HCT116 (cell line): ENCODE results near the gene NXT1. TPM values are rescaled to one million over a fixed set of nuclear protein-coding genes. Genes with fewer than 3 reads are reported as not detected.

Experiments used
- ATAC-seq: fragments of 200-7000 bp; cut with Tn5 transposase; 2 replicates; pipeline ENCODE4 v1.9.1; 2020; ENCODE audit warnings: mild to moderate bottlenecking, moderate library complexity
- BruUV-seq: library from RNA; stranded (reverse); fragments of 400-500 nt; replicated peaks from 2 replicates; lab custom pipeline; 2021; lab: Mats Ljungman, UMichigan
- CTCF ChIA-PET: fragments of 300-600 bp; sonication (Branson Sonifier 250); formaldehyde crosslinking; loops from one replicate; lab custom pipeline; 2021; ENCODE audit warnings: antibody characterized with exemption; lab: Charles Lee
- POLR2A ChIA-PET: fragments of 300-600, 350-600 bp; sonication (Branson Sonifier 250); formaldehyde crosslinking; loops from one replicate; lab custom pipeline; 2021; ENCODE audit warnings: antibody characterized with exemption; lab: Charles Lee
- RAD21 ChIA-PET, 2 experiments: fragments of 300-600 bp; sonication (Branson Sonifier 250); formaldehyde crosslinking; loops; one replicate each; lab custom pipeline; 2023; ENCODE audit warnings: low total read pairs in 2 of 2; ENCODE audit not compliant: uncharacterized antibody in 2 of 2, unreplicated experiment in 2 of 2, low non-redundant PET in 1 of 2; lab: Charles Lee
- DNase-seq: peaks from one replicate; pipeline ENCODE4 v3.0.0-alpha.2; 2010; ENCODE audit warnings: low read depth, low spot score
- H2AFZ ChIP-seq: fragments of 200-600 bp; shearing (Covaris generic), sonication (generic); 2 replicates; pipeline ENCODE4 v1.6.1; 2017; ENCODE audit warnings: low read depth, mixed run types, mixed read lengths, antibody characterized with exemption, low read length; ENCODE audit not compliant: poor library complexity, severe bottlenecking
- H3K27ac ChIP-seq: 2 replicates; pipeline ENCODE4 v1.5.1; 2012; ENCODE audit warnings: low read depth, low read length
- H3K27me3 ChIP-seq: fragments of 200-600 bp; sonication (generic); 2 replicates; pipeline ENCODE4 v1.6.1; 2016; ENCODE audit warnings: mixed run types, low read length, mixed read lengths; ENCODE audit not compliant: insufficient read depth
- H3K36me3 ChIP-seq, 2 experiments: fragments of 200-500 bp in 1 of 2; fragments of 200-600 bp in 1 of 2; sonication (Bioruptor generic) in 1 of 2; sonication (generic) in 1 of 2; 2 replicates each; pipeline versions ENCODE4 v1.5.1 to v1.6.1; 2014 to 2016; ENCODE audit warnings: low read length in 2 of 2, inconsistent platforms in 1 of 2, mixed read lengths in 1 of 2, mixed run types in 1 of 2; ENCODE audit not compliant: insufficient read depth in 2 of 2, control insufficient read depth in 1 of 2
- H3K4me1 ChIP-seq, 2 experiments: fragments of 200-600 bp in 1 of 2; sonication (generic) in 1 of 2; 2 replicates each; pipeline versions ENCODE4 v1.5.1 to v1.6.1; 2012 to 2017; ENCODE audit warnings: low read length in 2 of 2, inconsistent platforms in 1 of 2, mild to moderate bottlenecking in 1 of 2, mixed read lengths in 1 of 2, mixed run types in 1 of 2, moderate library complexity in 1 of 2; ENCODE audit not compliant: insufficient read depth in 2 of 2, control insufficient read depth in 1 of 2
- H3K4me2 ChIP-seq: fragments of 200-600 bp; sonication (generic); 2 replicates; pipeline ENCODE4 v1.6.1; 2017; ENCODE audit warnings: mixed run types, low read length, mixed read lengths
- H3K4me3 ChIP-seq, 2 experiments: fragments of 200-600 bp in 1 of 2; sonication (generic) in 1 of 2; replicated peaks in 1 of 2; 2 replicates each; pipeline ENCODE4 v1.5.1; 2011 to 2016; ENCODE audit warnings: low read length in 2 of 2, control low read depth in 1 of 2, low read depth in 1 of 2, mild to moderate bottlenecking in 1 of 2, mixed read lengths in 1 of 2, mixed run types in 1 of 2
- H3K79me2 ChIP-seq: fragments of 200-600 bp; sonication (generic); 2 replicates; pipeline ENCODE4 v1.6.1; 2017; ENCODE audit warnings: mild to moderate bottlenecking, mixed run types, low read length, moderate library complexity, mixed read lengths; ENCODE audit not compliant: insufficient read depth
- H3K9ac ChIP-seq: fragments of 200-600 bp; sonication (generic); 2 replicates; pipeline ENCODE4 v1.6.1; 2016; ENCODE audit warnings: low read length, mixed read lengths
- H3K9me2 ChIP-seq: fragments of 200-600 bp; sonication (generic), shearing (Covaris generic); 2 replicates; pipeline ENCODE4 v1.6.1; 2017; ENCODE audit warnings: mixed run types, mild to moderate bottlenecking, moderate library complexity; ENCODE audit not compliant: insufficient read depth
- H3K9me3 ChIP-seq, 2 experiments: fragments of 200-500 bp in 1 of 2; fragments of 200-600 bp in 1 of 2; sonication (Bioruptor generic) in 1 of 2; sonication (generic) in 1 of 2; 2 replicates each; pipeline ENCODE4 v1.6.1; 2014 to 2017; ENCODE audit warnings: low read length in 2 of 2, mixed read lengths in 2 of 2, inconsistent platforms in 1 of 2, low read depth in 1 of 2, mild to moderate bottlenecking in 1 of 2, mixed run types in 1 of 2, moderate library complexity in 1 of 2; ENCODE audit not compliant: control insufficient read depth in 1 of 2, insufficient read depth in 1 of 2
- H4K20me1 ChIP-seq: fragments of 200-600 bp; sonication (generic), shearing (Covaris generic); 2 replicates; pipeline ENCODE4 v1.6.1; 2017; ENCODE audit warnings: mixed run types, mild to moderate bottlenecking, moderate library complexity; ENCODE audit not compliant: insufficient read depth
- CBX3 ChIP-seq: IDR thresholded peaks from 2 replicates; pipeline ENCODE4 v1.6.1; 2012; ENCODE audit warnings: low read depth
- EGR1 ChIP-seq: IDR thresholded peaks from 2 replicates; pipeline ENCODE4 v1.6.1; 2012; ENCODE audit warnings: low read depth
- ELF1 ChIP-seq: IDR thresholded peaks from 2 replicates; pipeline ENCODE4 v1.6.1; 2012; ENCODE audit warnings: low read depth, borderline replicate concordance
- EZH2 ChIP-seq: fragments of 200-600 bp; sonication (generic); IDR thresholded peaks from 2 replicates; pipeline ENCODE4 v1.6.1; 2017; ENCODE audit warnings: antibody characterized with exemption, mixed run types
- EZH2phosphoT487 ChIP-seq: fragments of 200-600 bp; IDR thresholded peaks from 2 replicates; pipeline ENCODE4 v1.6.1; 2018; ENCODE audit warnings: antibody characterized with exemption, borderline replicate concordance
- FOSL1 ChIP-seq: IDR thresholded peaks from 2 replicates; pipeline ENCODE4 v1.6.1; 2012; ENCODE audit warnings: low read depth
- JUND ChIP-seq: IDR thresholded peaks from 2 replicates; pipeline ENCODE4 v1.6.1; 2012
- POLR2A ChIP-seq: IDR thresholded peaks from 2 replicates; pipeline ENCODE4 v1.7.0; 2011; ENCODE audit warnings: borderline replicate concordance; ENCODE audit not compliant: insufficient read depth, insufficient read length; ENCODE audit errors: extremely low read depth
- POLR2AphosphoS5 ChIP-seq: IDR thresholded peaks from 2 replicates; pipeline ENCODE4 v1.6.1; 2011; ENCODE audit warnings: mild to moderate bottlenecking, low read depth, low read length, moderate library complexity
- SP1 ChIP-seq: IDR thresholded peaks from 2 replicates; pipeline ENCODE4 v1.6.1; 2012; ENCODE audit warnings: low read depth
- TCF7L2 ChIP-seq: IDR thresholded peaks from 2 replicates; pipeline ENCODE4 v1.7.0; 2011; ENCODE audit warnings: borderline replicate concordance, inconsistent platforms; ENCODE audit not compliant: insufficient read depth, insufficient read length; ENCODE audit errors: extremely low read depth
- YY1 ChIP-seq: IDR thresholded peaks from 2 replicates; pipeline ENCODE4 v1.6.1; 2011; ENCODE audit warnings: low read length, low read depth, moderate library complexity, mild to moderate bottlenecking; ENCODE audit not compliant: insufficient replicate concordance; ENCODE audit errors: extremely low read depth
- ZFX ChIP-seq: fragments of 450-650 bp; IDR thresholded peaks from 2 replicates; pipeline ENCODE4 v1.6.1; 2017
- ZNF274 ChIP-seq: fragments of 200-500 bp; sonication (Bioruptor generic); IDR thresholded peaks from 2 replicates; pipeline ENCODE4 v1.6.1; 2014; ENCODE audit warnings: mild to moderate bottlenecking, low read depth, low read length, inconsistent platforms
- intact Hi-C: fragments of 100-400 bp; cut with micrococcal nuclease; formaldehyde crosslinking; loops from 2 replicates; pipeline ENCODE4 v1.10.0; 2022
- total RNA-seq: library from RNA; stranded (reverse); gene quantifications from one replicate; pipeline ENCODE4 v1.2.1, GENCODE V29; 2021; ENCODE audit not compliant: unreplicated experiment
- TF ChIP-seq, protein P1 (sequence below): IDR thresholded peaks from 2 replicates; pipeline ENCODE4 v1.6.1; 2012
- TF ChIP-seq, protein P2 (sequence below): IDR thresholded peaks from 2 replicates; pipeline ENCODE4 v1.6.1; 2012; ENCODE audit warnings: low read depth
- TF ChIP-seq, protein P3 (sequence below), 3 experiments: fragments of 200-600 bp in 1 of 3; sonication (generic) in 1 of 3; IDR thresholded peaks in 2 of 3; conservative IDR thresholded peaks in 1 of 3; 2 replicates each; pipeline ENCODE4 v1.5.1; 2012 to 2017; ENCODE audit warnings: low read depth in 2 of 3, low read length in 2 of 3, antibody characterized with exemption in 1 of 3, borderline replicate concordance in 1 of 3, control low read depth in 1 of 3, mild to moderate bottlenecking in 1 of 3, mixed read lengths in 1 of 3, mixed run types in 1 of 3, moderate library complexity in 1 of 3; ENCODE audit not compliant: insufficient read depth in 1 of 3

The NXT1 gene
- total RNA-seq, 1 experiment from 2014 or later, result 29.9 TPM

DNA sequence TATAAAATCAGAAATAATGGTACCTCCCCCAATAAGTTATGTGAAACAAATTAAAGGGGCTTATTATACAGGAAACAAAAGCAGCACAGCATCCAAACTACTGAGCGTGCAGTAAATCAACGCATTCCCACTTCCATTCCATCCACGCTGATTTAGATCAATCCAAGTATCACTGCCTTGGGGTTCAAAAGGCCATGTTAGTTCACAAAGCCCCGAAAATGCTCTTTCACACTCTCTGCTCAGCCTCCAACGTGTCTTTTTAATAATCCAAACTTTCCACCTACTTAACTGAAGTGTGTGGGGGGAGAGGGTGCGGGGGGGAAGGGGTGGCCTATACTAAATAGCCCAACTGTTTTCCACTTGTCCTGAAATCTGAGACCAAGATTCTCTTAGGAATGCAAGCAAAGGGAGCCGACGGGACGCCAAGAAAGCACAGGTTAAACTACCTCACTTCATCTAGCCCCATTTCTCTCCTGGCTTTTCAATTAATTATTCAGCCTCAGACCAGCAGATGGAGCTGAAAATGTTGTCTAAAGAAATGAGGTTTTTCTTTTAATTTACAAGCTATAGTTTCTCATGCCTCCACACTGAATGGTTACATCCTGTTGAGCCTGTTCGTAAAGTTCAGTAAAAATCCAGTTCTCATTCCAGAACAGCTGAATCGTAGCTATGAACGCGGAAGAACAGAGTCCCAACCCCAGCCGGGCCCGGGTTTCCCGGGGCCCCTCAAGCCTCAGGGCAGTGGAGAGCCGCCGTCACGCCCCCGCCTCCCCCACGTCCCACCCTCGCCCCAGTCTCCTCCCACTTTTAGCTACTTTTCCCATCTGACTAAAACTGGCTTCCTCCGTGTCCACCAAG lies 1.0 kb upstream of the NXT1 start:
- Histone ChIP-seq H3K4me2 (peak overlapping the region; percentile 100), H2AFZ (peak overlapping the region; percentile 65), H4K20me1 (peaks cover 6% of the 10 kb centered on the region; the same call in 1 of the 2 replicates), H3K9me3 (no peaks in the 10 kb centered on the region), H3K79me2 (peaks cover 40% of the 10 kb centered on the region), H3K27ac (peak overlapping the region; percentile 99), H3K9ac (peak overlapping the region; percentile 96), H3K36me3 (peaks cover 0 to 12% of the 10 kb centered on the region in 2 experiments; a peak in 1 of 4 replicates), H3K4me3 (peak overlapping the region; percentile 92 to 99), H3K27me3 (no peaks in the 10 kb centered on the region), H3K4me1 (peaks cover 15 to 24% of the 10 kb centered on the region in 2 experiments), H3K9me2 (no peaks in the 10 kb centered on the region)
- CTCF ChIA-PET, result interaction anchor here (0.6 to 3.0 kb wide), 10 partner anchors 8 to 1983 kb away, joined by 3 to 25 read pairs (median 4); no protein-coding TSS in a partner anchor
- DNase-seq (no peak), ATAC-seq (peak; percentile 63)
- RAD21 ChIA-PET, result interaction anchor here in 1 of 2 experiments (1.1 kb wide), 1 partner anchor 9 kb away, joined by 4 read pairs; no protein-coding TSS in a partner anchor
- POLR2A ChIA-PET, result interaction anchor here (0.7 to 1.8 kb wide), 8 partner anchors 9 to 658 kb away, joined by 3 to 24 read pairs (median 4); partner anchors contain the start of gene GZF1
- BruUV-seq, result no TSS peak
- intact Hi-C loops, result loop anchor here (1.0 to 10.0 kb wide), 3 partner anchors 9 to 257 kb away; no protein-coding TSS in a partner anchor
- TF ChIP-seq, protein P1, sequence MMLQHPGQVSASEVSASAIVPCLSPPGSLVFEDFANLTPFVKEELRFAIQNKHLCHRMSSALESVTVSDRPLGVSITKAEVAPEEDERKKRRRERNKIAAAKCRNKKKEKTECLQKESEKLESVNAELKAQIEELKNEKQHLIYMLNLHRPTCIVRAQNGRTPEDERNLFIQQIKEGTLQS, result no peak
- TF ChIP-seq CBX3, result no peak
- TF ChIP-seq TCF7L2, result no peak
- no peak for TF ChIP-seq JUND
- TF ChIP-seq, protein P2, sequence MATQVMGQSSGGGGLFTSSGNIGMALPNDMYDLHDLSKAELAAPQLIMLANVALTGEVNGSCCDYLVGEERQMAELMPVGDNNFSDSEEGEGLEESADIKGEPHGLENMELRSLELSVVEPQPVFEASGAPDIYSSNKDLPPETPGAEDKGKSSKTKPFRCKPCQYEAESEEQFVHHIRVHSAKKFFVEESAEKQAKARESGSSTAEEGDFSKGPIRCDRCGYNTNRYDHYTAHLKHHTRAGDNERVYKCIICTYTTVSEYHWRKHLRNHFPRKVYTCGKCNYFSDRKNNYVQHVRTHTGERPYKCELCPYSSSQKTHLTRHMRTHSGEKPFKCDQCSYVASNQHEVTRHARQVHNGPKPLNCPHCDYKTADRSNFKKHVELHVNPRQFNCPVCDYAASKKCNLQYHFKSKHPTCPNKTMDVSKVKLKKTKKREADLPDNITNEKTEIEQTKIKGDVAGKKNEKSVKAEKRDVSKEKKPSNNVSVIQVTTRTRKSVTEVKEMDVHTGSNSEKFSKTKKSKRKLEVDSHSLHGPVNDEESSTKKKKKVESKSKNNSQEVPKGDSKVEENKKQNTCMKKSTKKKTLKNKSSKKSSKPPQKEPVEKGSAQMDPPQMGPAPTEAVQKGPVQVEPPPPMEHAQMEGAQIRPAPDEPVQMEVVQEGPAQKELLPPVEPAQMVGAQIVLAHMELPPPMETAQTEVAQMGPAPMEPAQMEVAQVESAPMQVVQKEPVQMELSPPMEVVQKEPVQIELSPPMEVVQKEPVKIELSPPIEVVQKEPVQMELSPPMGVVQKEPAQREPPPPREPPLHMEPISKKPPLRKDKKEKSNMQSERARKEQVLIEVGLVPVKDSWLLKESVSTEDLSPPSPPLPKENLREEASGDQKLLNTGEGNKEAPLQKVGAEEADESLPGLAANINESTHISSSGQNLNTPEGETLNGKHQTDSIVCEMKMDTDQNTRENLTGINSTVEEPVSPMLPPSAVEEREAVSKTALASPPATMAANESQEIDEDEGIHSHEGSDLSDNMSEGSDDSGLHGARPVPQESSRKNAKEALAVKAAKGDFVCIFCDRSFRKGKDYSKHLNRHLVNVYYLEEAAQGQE, result no peak
- TF ChIP-seq EZH2phosphoT487, result no peak
- no peak for TF ChIP-seq FOSL1
- no peak for TF ChIP-seq ZFX
- peak; percentile 83 for TF ChIP-seq EGR1
- TF ChIP-seq POLR2A, result no peak
- TF ChIP-seq SP1, result no peak
- TF ChIP-seq ELF1, result no peak
- no peak for TF ChIP-seq POLR2AphosphoS5
- TF ChIP-seq, protein P3, sequence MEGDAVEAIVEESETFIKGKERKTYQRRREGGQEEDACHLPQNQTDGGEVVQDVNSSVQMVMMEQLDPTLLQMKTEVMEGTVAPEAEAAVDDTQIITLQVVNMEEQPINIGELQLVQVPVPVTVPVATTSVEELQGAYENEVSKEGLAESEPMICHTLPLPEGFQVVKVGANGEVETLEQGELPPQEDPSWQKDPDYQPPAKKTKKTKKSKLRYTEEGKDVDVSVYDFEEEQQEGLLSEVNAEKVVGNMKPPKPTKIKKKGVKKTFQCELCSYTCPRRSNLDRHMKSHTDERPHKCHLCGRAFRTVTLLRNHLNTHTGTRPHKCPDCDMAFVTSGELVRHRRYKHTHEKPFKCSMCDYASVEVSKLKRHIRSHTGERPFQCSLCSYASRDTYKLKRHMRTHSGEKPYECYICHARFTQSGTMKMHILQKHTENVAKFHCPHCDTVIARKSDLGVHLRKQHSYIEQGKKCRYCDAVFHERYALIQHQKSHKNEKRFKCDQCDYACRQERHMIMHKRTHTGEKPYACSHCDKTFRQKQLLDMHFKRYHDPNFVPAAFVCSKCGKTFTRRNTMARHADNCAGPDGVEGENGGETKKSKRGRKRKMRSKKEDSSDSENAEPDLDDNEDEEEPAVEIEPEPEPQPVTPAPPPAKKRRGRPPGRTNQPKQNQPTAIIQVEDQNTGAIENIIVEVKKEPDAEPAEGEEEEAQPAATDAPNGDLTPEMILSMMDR (IDR thresholded peaks at IDR 0.05 in 2 of 3, conservative IDR thresholded peaks at IDR 0.05 in 1 of 3; ENCODE audit: borderline replicate concordance in 1 of 3, insufficient read depth in 1 of 3, low read depth in 2 of 3, low read length in 2 of 3), result peak in 2 of 3 experiments; percentile 29 to 50; a peak in 3 of 6 replicates
- no peak for TF ChIP-seq ZNF274
- TF ChIP-seq EZH2, result no peak
- no peak for TF ChIP-seq YY1
